Peyer's patch (tissue), 4 donors: ENCODE measurements around the gene PRDM15. TPM values are rescaled to one million over a fixed set of nuclear protein-coding genes. Genes with fewer than 3 reads are reported as not detected.

Experiments used
- DNase-seq, 3 donors: peaks; one replicate each; pipeline ENCODE4 v3.0.0-alpha.2; 2017 to 2019
- H3K27ac ChIP-seq, 4 donors: fragments of 200-600 bp; sonication (generic); one replicate each; pipeline ENCODE4 v1.5.1; 2016 to 2019
- H3K27me3 ChIP-seq, 2 donors: fragments of 200-600 bp; sonication (generic); one replicate each; pipeline ENCODE4 v1.5.1; 2019
- H3K36me3 ChIP-seq, 3 donors: fragments of 200-600 bp; sonication (generic); one replicate each; pipeline ENCODE4 v1.5.1; 2016 to 2019
- H3K4me1 ChIP-seq, 4 donors: fragments of 200-600 bp; sonication (generic); one replicate each; pipeline ENCODE4 v1.5.1; 2016 to 2019
- H3K4me3 ChIP-seq, 4 donors: fragments of 200-600 bp; sonication (generic); 1 replicate in 3 of 4; 2 replicates in 1 of 4; pipeline ENCODE4 v1.5.1; 2016 to 2019; ENCODE audit warnings: mild to moderate bottlenecking in 1 of 4
- H3K9me3 ChIP-seq, 4 donors: fragments of 200-600 bp; sonication (generic); one replicate each; pipeline ENCODE4 v1.5.1; 2016 to 2019; ENCODE audit warnings: mild to moderate bottlenecking in 1 of 4
- POLR2A ChIP-seq, 2 donors: fragments of 450-650 bp; IDR thresholded peaks; one replicate each; pipeline ENCODE4 v1.5.1; 2017; ENCODE audit warnings: antibody characterized with exemption in 2 of 2, mild to moderate bottlenecking in 2 of 2, moderate library complexity in 2 of 2
- total RNA-seq, 4 donors: library from RNA; depleted of rRNA; stranded (reverse); fragments of >200 nt; gene quantifications; one replicate each; pipeline ENCODE4 v1.1.0, GENCODE V29; 2016
- TF ChIP-seq, protein P1 (sequence below), 6 experiments: fragments of 450-650 bp in 4 of 6; fragments of 200-600 bp in 2 of 6; sonication (generic) in 1 of 6; IDR thresholded peaks; one replicate each; pipeline ENCODE4 v1.5.1; 2017 to 2019; ENCODE audit warnings: antibody characterized with exemption in 6 of 6, mild to moderate bottlenecking in 3 of 6, moderate library complexity in 1 of 6

PRDM15 gene
- total RNA-seq, 4 donors from 2014 or later = 9.3 to 47.9 (median 16.9) TPM

DNA sequence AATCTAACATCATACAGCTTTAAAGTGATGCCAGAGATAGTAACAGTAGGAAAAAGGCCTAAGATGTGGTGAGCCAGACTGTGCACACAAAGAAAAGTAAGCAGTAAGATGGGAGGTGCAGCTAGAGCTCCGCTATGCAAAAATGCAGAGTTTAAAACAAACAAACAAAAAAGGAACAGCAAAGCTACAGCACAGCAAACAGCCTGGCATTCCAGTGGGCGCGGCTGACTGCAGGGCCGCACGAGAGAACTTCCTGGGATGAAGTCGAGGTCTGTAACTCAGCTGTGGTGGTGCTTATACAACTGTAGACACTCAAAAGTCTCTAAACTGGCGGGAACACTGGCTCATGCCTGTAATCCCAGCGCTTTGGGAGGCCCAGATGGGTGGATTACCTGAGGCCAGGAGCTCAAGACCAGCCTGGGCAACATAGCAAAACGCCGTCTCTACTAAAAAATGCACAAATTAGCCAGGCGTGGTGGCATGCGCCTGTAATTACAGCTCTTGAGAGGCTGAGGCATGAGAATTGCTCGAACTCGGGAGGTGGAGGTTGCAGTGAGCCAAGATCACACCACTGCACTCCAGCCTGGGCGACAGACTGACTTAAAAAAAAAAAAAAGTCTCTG lies 30.1 kb downstream of the PRDM15 start:
- H3K4me3 ChIP-seq = no peak overlapping the region
- TF ChIP-seq POLR2A (IDR thresholded peaks at IDR 0.05) = no peak
- TF ChIP-seq, protein P1, sequence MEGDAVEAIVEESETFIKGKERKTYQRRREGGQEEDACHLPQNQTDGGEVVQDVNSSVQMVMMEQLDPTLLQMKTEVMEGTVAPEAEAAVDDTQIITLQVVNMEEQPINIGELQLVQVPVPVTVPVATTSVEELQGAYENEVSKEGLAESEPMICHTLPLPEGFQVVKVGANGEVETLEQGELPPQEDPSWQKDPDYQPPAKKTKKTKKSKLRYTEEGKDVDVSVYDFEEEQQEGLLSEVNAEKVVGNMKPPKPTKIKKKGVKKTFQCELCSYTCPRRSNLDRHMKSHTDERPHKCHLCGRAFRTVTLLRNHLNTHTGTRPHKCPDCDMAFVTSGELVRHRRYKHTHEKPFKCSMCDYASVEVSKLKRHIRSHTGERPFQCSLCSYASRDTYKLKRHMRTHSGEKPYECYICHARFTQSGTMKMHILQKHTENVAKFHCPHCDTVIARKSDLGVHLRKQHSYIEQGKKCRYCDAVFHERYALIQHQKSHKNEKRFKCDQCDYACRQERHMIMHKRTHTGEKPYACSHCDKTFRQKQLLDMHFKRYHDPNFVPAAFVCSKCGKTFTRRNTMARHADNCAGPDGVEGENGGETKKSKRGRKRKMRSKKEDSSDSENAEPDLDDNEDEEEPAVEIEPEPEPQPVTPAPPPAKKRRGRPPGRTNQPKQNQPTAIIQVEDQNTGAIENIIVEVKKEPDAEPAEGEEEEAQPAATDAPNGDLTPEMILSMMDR (IDR thresholded peaks at IDR 0.05) = no peak
- no peaks in the 10 kb centered on the region for H3K4me1 ChIP-seq
- H3K27me3 ChIP-seq = no peaks in the 10 kb centered on the region
- no peak overlapping the region for H3K27ac ChIP-seq
- DNase-seq = no peak
- no peaks in the 10 kb centered on the region for H3K9me3 ChIP-seq
- H3K36me3 ChIP-seq = peaks cover 0 to 20% (median 0%) of the 10 kb centered on the region in 3 donors

DNA sequence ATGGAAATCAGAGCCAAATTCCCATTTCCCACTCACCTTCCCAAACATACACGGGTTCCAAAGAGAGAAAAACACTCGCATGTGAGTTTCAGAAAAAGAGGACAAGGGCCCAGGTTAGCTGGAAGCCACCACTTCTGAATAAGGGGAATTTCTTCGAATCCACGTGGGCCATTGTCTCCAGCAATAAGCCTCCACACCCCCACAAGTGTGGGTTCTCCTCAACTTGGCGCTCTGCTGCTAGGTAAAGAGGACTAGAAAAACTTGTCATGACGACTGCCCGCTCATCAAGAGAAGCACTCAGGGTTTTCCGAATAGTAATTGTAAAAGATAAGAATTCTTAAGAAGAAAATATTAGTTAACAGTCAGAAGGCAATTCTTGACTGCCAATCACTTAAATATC lies 30.6 kb downstream of the PRDM15 start:
- Histone ChIP-seq H3K9me3 (no peaks in the 10 kb centered on the region), H3K27me3 (no peaks in the 10 kb centered on the region), H3K4me1 (no peaks in the 10 kb centered on the region), H3K27ac (no peak overlapping the region), H3K36me3 (peaks cover 0 to 19% (median 0%) of the 10 kb centered on the region in 3 donors), H3K4me3 (no peak overlapping the region)
- DNase-seq = no peak
- TF ChIP-seq, protein P1 (IDR thresholded peaks at IDR 0.05) = no peak
- no peak for TF ChIP-seq POLR2A (IDR thresholded peaks at IDR 0.05)

DNA sequence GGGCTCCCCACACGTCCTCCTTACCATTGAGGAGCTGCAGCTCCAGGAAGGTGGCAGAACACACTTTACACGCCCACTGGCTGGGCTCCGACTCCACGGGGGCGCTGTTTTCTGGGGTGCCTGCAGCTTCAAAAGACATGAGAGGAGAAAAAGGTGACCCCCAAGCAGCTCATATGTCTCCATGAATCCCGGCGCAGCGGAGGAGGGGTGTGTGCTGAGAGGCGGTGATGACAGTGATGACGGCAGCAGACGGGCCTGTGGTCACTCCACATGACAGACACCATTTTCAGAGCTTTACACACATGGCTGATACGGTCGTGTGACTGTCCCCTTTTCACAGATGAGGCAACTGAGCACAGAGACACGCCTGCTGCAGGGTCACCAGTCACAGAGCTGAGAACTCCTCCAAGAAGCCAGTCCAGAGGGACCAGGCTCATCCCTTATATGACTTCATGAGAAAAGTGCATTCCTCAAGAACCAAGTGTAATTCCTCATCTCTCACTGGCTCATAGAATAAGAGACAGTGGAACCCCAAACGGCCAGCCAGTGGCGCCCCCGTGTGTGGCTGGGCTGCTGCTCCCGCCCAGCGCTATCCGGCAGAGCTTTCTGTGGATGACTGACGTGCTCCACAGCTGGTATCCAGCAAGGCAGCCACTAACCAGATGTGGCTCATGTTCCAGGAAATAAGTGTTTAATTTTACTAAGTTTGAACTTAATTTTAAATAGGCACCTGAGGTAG lies 31.9 kb downstream of the PRDM15 start:
- H3K27ac ChIP-seq = no peak overlapping the region
- no peak for DNase-seq
- no peaks in the 10 kb centered on the region for H3K4me1 ChIP-seq
- H3K36me3 ChIP-seq = peaks cover 0 to 10% (median 0%) of the 10 kb centered on the region in 3 donors
- no peaks in the 10 kb centered on the region for H3K9me3 ChIP-seq
- TF ChIP-seq, protein P1 (IDR thresholded peaks at IDR 0.05) = no peak
- no peak for TF ChIP-seq POLR2A (IDR thresholded peaks at IDR 0.05)
- no peak overlapping the region for H3K4me3 ChIP-seq
- H3K27me3 ChIP-seq = no peaks in the 10 kb centered on the region

DNA sequence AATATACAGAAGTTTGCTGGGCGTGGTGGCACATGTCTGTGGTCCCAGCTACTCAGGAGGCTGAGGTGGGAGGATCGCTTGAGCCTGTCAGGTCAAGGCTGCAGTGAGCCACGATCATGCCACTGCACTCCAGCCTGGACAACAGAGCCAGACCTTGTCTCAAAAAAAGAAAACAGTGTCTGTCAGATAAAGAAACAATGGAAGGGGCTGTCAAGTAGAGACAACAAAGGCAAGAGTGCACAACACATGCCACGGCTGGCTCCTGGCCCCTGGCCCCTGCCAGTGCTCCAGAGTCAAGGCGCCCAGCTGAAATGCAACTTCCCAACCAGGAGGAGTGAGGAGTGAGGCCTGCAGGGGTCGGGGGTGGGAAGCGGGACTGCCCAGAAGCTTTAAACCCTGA lies 32.6 kb downstream of the PRDM15 start:
- TF ChIP-seq, protein P1 (IDR thresholded peaks at IDR 0.05) = no peak
- TF ChIP-seq POLR2A (IDR thresholded peaks at IDR 0.05) = no peak
- Histone ChIP-seq H3K4me1 (no peaks in the 10 kb centered on the region), H3K4me3 (no peak overlapping the region), H3K27ac (no peak overlapping the region), H3K36me3 (peaks cover 0 to 6% (median 0%) of the 10 kb centered on the region in 3 donors), H3K27me3 (no peaks in the 10 kb centered on the region), H3K9me3 (no peaks in the 10 kb centered on the region)
- no peak for DNase-seq

DNA sequence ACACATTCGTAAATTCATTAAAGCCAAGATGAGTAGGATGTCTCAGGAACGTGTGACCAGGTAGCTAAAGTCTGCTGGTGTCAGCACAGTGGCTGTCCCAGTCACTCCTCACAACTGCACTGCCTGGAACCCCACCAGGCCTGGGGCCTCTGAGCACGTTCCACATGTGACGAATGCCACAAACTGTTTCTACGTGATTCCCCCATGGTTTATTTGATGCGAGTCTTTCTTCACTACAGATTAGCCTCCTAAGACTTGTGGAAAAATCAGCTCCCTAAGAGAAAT lies 33.2 kb downstream of the PRDM15 start:
- Histone ChIP-seq H3K27ac (no peak overlapping the region), H3K36me3 (peaks cover 0 to under 1% (median 0%) of the 10 kb centered on the region in 3 donors), H3K4me3 (no peak overlapping the region), H3K9me3 (no peaks in the 10 kb centered on the region), H3K4me1 (no peaks in the 10 kb centered on the region), H3K27me3 (no peaks in the 10 kb centered on the region)
- no peak for TF ChIP-seq POLR2A (IDR thresholded peaks at IDR 0.05)
- TF ChIP-seq, protein P1 (IDR thresholded peaks at IDR 0.05) = no peak
- no peak for DNase-seq
